BLaER1 (cell line): ENCODE measurements around the gene KRTAP13-1.

Experiments
- H3K27ac ChIP-seq: shearing (Covaris generic); formaldehyde crosslinking; 2 replicates; pipeline ENCODE4 v1.8.1; 2022
- H3K27me3 ChIP-seq: shearing (Covaris generic); formaldehyde crosslinking; 2 replicates; pipeline ENCODE4 v1.8.1; 2022
- H3K36me3 ChIP-seq: shearing (Covaris generic); formaldehyde crosslinking; 2 replicates; pipeline ENCODE4 v1.8.1; 2022
- H3K4me1 ChIP-seq: shearing (Covaris generic); formaldehyde crosslinking; 2 replicates; pipeline ENCODE4 v1.8.1; 2022
- H3K4me2 ChIP-seq: shearing (Covaris generic); formaldehyde crosslinking; 2 replicates; pipeline ENCODE4 v1.8.1; 2022
- H3K4me3 ChIP-seq: shearing (Covaris generic); formaldehyde crosslinking; 2 replicates; pipeline ENCODE4 v1.8.1; 2022
- H3K9ac ChIP-seq: shearing (Covaris generic); formaldehyde crosslinking; 2 replicates; pipeline ENCODE4 v1.8.1; 2022
- H3K9me3 ChIP-seq: shearing (Covaris generic); formaldehyde crosslinking; 2 replicates; pipeline ENCODE4 v1.8.1; 2022
- H4K20me1 ChIP-seq: shearing (Covaris generic); formaldehyde crosslinking; 2 replicates; pipeline ENCODE4 v1.8.1; 2022
- Cebpa-rat ChIP-seq: shearing (Covaris generic); IDR thresholded peaks from 2 replicates; pipeline ENCODE4 v1.8.1; 2022

Gene KRTAP13-1

GRCh38 chr21:30395731-30396130 is at the start of gene KRTAP13-1:
TSS of gene KRTAP13-1 (plus strand) at chr21:30396031. CDS start at chr21:30396087, 56 bp downstream.
- Histone ChIP-seq H3K9ac (no peak within 1 kb of the TSS), H3K4me1 (peaks cover 15% of the 10 kb centered on the region; the same call in 1 of the 2 replicates), H3K9me3 (peaks cover under 1% of the 10 kb centered on the region; the same call in 1 of the 2 replicates), H3K4me2 (no peak within 1 kb of the TSS), H3K4me3 (no peak within 1 kb of the TSS), H3K27me3 (no peaks in the 10 kb centered on the region), H3K36me3 (no peaks in the 10 kb centered on the region), H4K20me1 (no peaks in the 10 kb centered on the region), H3K27ac (no peak within 1 kb of the TSS)
- TF ChIP-seq Cebpa-rat = no peak

GRCh38 chr21:30348506-30348905 is 47.3 kb upstream of the KRTAP13-1 start, which contains the start of gene KRTAP23-1:
TSS of gene KRTAP23-1 (minus strand) at chr21:30348606. CDS start at chr21:30348606, 0 bp downstream.
- no peak within 1 kb of the TSS for H3K4me2 ChIP-seq
- H3K27ac ChIP-seq = no peak within 1 kb of the TSS
- no peaks in the 10 kb centered on the region for H4K20me1 ChIP-seq
- no peaks in the 10 kb centered on the region for H3K36me3 ChIP-seq
- peaks cover 23% of the 10 kb centered on the region for H3K9me3 ChIP-seq
- no peak for TF ChIP-seq Cebpa-rat
- no peak within 1 kb of the TSS for H3K4me3 ChIP-seq
- no peaks in the 10 kb centered on the region for H3K4me1 ChIP-seq
- no peak within 1 kb of the TSS for H3K9ac ChIP-seq
- H3K27me3 ChIP-seq = no peaks in the 10 kb centered on the region

- Histone ChIP-seq H3K27ac (no peak overlapping the region), H4K20me1 (no peaks in the 10 kb centered on the region), H3K4me3 (no peak overlapping the region), H3K9me3 (peaks cover 20% of the 10 kb centered on the region), H3K9ac (no peak overlapping the region), H3K4me2 (no peak overlapping the region), H3K4me1 (no peaks in the 10 kb centered on the region), H3K27me3 (no peaks in the 10 kb centered on the region), H3K36me3 (no peaks in the 10 kb centered on the region)
- no peak for TF ChIP-seq Cebpa-rat
Measured at GRCh38 chr21:30349572-30349971, 46.3 kb upstream of the KRTAP13-1 start.

GRCh38 chr21:30351534-30351933 is 44.3 kb upstream of the KRTAP13-1 start:
- H4K20me1 ChIP-seq = no peaks in the 10 kb centered on the region
- no peaks in the 10 kb centered on the region for H3K27me3 ChIP-seq
- no peak overlapping the region for H3K27ac ChIP-seq
- peaks cover 2% of the 10 kb centered on the region; the same call in 1 of the 2 replicates for H3K9me3 ChIP-seq
- no peak for TF ChIP-seq Cebpa-rat
- H3K9ac ChIP-seq = no peak overlapping the region
- no peaks in the 10 kb centered on the region for H3K36me3 ChIP-seq
- H3K4me1 ChIP-seq = no peaks in the 10 kb centered on the region
- no peak overlapping the region for H3K4me3 ChIP-seq
- no peak overlapping the region for H3K4me2 ChIP-seq

- Histone ChIP-seq H3K4me1 (no peaks in the 10 kb centered on the region), H4K20me1 (no peaks in the 10 kb centered on the region), H3K27me3 (no peaks in the 10 kb centered on the region), H3K4me2 (no peak overlapping the region), H3K4me3 (no peak overlapping the region), H3K27ac (no peak overlapping the region), H3K9ac (no peak overlapping the region), H3K9me3 (no peaks in the 10 kb centered on the region), H3K36me3 (no peaks in the 10 kb centered on the region)
- no peak for TF ChIP-seq Cebpa-rat
Measured at GRCh38 chr21:30354308-30355005, 41.4 kb upstream of the KRTAP13-1 start.

GRCh38 chr21:30355906-30356305 is 39.9 kb upstream of the KRTAP13-1 start:
- Histone ChIP-seq H3K9ac (no peak overlapping the region), H3K27ac (no peak overlapping the region), H3K4me1 (no peaks in the 10 kb centered on the region), H3K9me3 (no peaks in the 10 kb centered on the region), H3K36me3 (no peaks in the 10 kb centered on the region), H3K4me3 (no peak overlapping the region), H3K4me2 (no peak overlapping the region), H3K27me3 (no peaks in the 10 kb centered on the region), H4K20me1 (no peaks in the 10 kb centered on the region)
- TF ChIP-seq Cebpa-rat = no peak

- H3K9ac ChIP-seq = no peak within 1 kb of the TSS
- H3K36me3 ChIP-seq = no peaks in the 10 kb centered on the region
- no peak within 1 kb of the TSS for H3K4me3 ChIP-seq
- H3K27me3 ChIP-seq = no peaks in the 10 kb centered on the region
- H4K20me1 ChIP-seq = no peaks in the 10 kb centered on the region
- H3K4me1 ChIP-seq = no peaks in the 10 kb centered on the region
- H3K27ac ChIP-seq = no peak within 1 kb of the TSS
- no peak within 1 kb of the TSS for H3K4me2 ChIP-seq
- no peaks in the 10 kb centered on the region for H3K9me3 ChIP-seq
- no peak for TF ChIP-seq Cebpa-rat
Measured at GRCh38 chr21:30372139-30372770, 23.6 kb upstream of the KRTAP13-1 start, which contains the start of gene KRTAP13-2. TSS of gene KRTAP13-2 (minus strand) at chr21:30372271. CDS start at chr21:30372213, 58 bp downstream.

GRCh38 chr21:30382201-30382600 is 13.6 kb upstream of the KRTAP13-1 start:
- TF ChIP-seq Cebpa-rat = no peak
- no peaks in the 10 kb centered on the region for H3K4me1 ChIP-seq

GRCh38 chr21:30391492-30392025 is 4.3 kb upstream of the KRTAP13-1 start:
- no peak overlapping the region for H3K4me3 ChIP-seq
- peak overlapping the region; percentile 42 for H3K4me2 ChIP-seq
- H3K9me3 ChIP-seq = peaks cover 13% of the 10 kb centered on the region; the same call in 1 of the 2 replicates
- TF ChIP-seq Cebpa-rat = no peak
- H3K27me3 ChIP-seq = no peaks in the 10 kb centered on the region
- no peaks in the 10 kb centered on the region for H4K20me1 ChIP-seq
- no peak overlapping the region for H3K27ac ChIP-seq
- H3K9ac ChIP-seq = no peak overlapping the region
- no peaks in the 10 kb centered on the region for H3K36me3 ChIP-seq
- H3K4me1 ChIP-seq = peaks cover 16% of the 10 kb centered on the region; the same call in 1 of the 2 replicates

More at GRCh38 chr21:30382201-30382600, 13.6 kb upstream of the KRTAP13-1 start:
- Histone ChIP-seq H3K27me3 (no peaks in the 10 kb centered on the region), H3K36me3 (no peaks in the 10 kb centered on the region), H3K4me2 (no peak overlapping the region), H3K4me3 (no peak overlapping the region), H3K9ac (no peak overlapping the region), H3K9me3 (no peaks in the 10 kb centered on the region), H3K27ac (no peak overlapping the region), H4K20me1 (no peaks in the 10 kb centered on the region)
